Measurements from ENCODE around the gene STAT6. TPM values are rescaled to one million over a fixed set of nuclear protein-coding genes. Genes with fewer than 3 reads are reported as not detected.

STAT6 gene
- total and polyA plus RNA-seq, 4 experiments from 2014 or later: 78.4 to 424 (median 245) TPM

GRCh38 chr12:57116580-57117281 is 5.6 kb upstream of the STAT6 start:
- no peak overlapping the region for H3K4me3 Mint-ChIP-seq
- intact Hi-C loops (cut with micrococcal nuclease): no loop called here
- ChIA-PET CTCF (ENCODE audit: partially characterized antibody) (interaction anchor here (0.8 to 2.5 kb wide), 7 partner anchors 7 to 54 kb away, joined by 3 to 19 read pairs (median 5); partner anchors contain the start of gene LRP1), POLR2A (ENCODE audit: partially characterized antibody) (no interaction called here)
- peaks cover 0 to 4% of the 10 kb centered on the region in 2 donors for H3K36me3 Mint-ChIP-seq
- peaks cover 8 to 13% (median 11%) of the 10 kb centered on the region in 4 donors for H3K4me1 Mint-ChIP-seq
- peaks cover 0 to 5% (median 0%) of the 10 kb centered on the region in 8 donors for H3K9me3 Mint-ChIP-seq
- Histone ChIP-seq H3K4me3 (ENCODE audit: low read length in 2 of 2) (no peak overlapping the region), H3K4me1 (ENCODE audit: insufficient read depth, low read length) (peaks cover 6% of the 10 kb centered on the region), H3K9me3 (ENCODE audit: control insufficient read depth in 1 of 2, low read length in 2 of 2) (no peaks in the 10 kb centered on the region), H3K36me3 (ENCODE audit: insufficient read depth, low read length) (no peaks in the 10 kb centered on the region), H3K27me3 (ENCODE audit: insufficient read depth, low read length) (no peaks in the 10 kb centered on the region), H3K27ac (ENCODE audit: low read depth, low read length) (no peak overlapping the region)
- peaks cover 0 to 4% of the 10 kb centered on the region in 2 donors for H3K27me3 Mint-ChIP-seq
- peak overlapping the region in 4 of 7 donors; percentile 11 to 53 (median 26) for H3K27ac Mint-ChIP-seq
- no peak for DNase-seq

GRCh38 chr12:57112492-57113294 is 1.5 kb upstream of the STAT6 start:
- Histone ChIP-seq H3K9me3 (ENCODE audit: control insufficient read depth in 1 of 2, low read length in 2 of 2) (no peaks in the 10 kb centered on the region), H3K27ac (ENCODE audit: low read depth, low read length) (peak overlapping the region; percentile 93), H3K4me3 (ENCODE audit: low read length in 2 of 2) (peak overlapping the region in 1 of 2 donors; percentile 90), H3K4me1 (ENCODE audit: insufficient read depth, low read length) (peaks cover 31% of the 10 kb centered on the region), H3K36me3 (ENCODE audit: insufficient read depth, low read length) (peaks cover 7% of the 10 kb centered on the region), H3K27me3 (ENCODE audit: insufficient read depth, low read length) (no peaks in the 10 kb centered on the region)
- intact Hi-C loops (cut with micrococcal nuclease): loop anchor here (1.0 to 5.0 kb wide), 8 partner anchors 12 to 599 kb away; partner anchors contain the start of genes LRP1 and PTGES3
- Mint-ChIP-seq H3K4me1 (peaks cover 21 to 51% (median 31%) of the 10 kb centered on the region in 4 donors), H3K4me3 (peak overlapping the region; percentile 93 to 100 (median 96)), H3K27me3 (peaks cover 0 to 4% of the 10 kb centered on the region in 2 donors), H3K36me3 (peaks cover 8 to 28% of the 10 kb centered on the region in 2 donors), H3K9me3 (peaks cover 0 to 10% (median 0%) of the 10 kb centered on the region in 8 donors), H3K27ac (peak overlapping the region; percentile 94 to 100 (median 98))
- CTCF ChIA-PET (ENCODE audit: partially characterized antibody): interaction anchor here (0.5 to 9.3 kb wide), 30 partner anchors 13 to 599 kb away, joined by 3 to 458 read pairs (median 5); partner anchors contain the start of genes LRP1, MYO1A, NAB2 and NEMP1
- POLR2A ChIA-PET (ENCODE audit: partially characterized antibody): interaction anchor here (0.6 to 12.1 kb wide), 37 partner anchors 8 to 856 kb away, joined by 3 to 622 read pairs (median 5); partner anchors contain the start of genes BAZ2A, IL23A, LRP1 and NAB2
- no peak for DNase-seq

GRCh38 chr12:57110104-57111030 is 795 bp downstream of the STAT6 start:
- Histone ChIP-seq H3K27me3 (ENCODE audit: insufficient read depth, low read length) (no peaks in the 10 kb centered on the region), H3K9me3 (ENCODE audit: control insufficient read depth in 1 of 2, low read length in 2 of 2) (no peaks in the 10 kb centered on the region), H3K4me1 (ENCODE audit: insufficient read depth, low read length) (peaks cover 34% of the 10 kb centered on the region), H3K27ac (ENCODE audit: low read depth, low read length) (peak overlapping the region; percentile 93), H3K36me3 (ENCODE audit: insufficient read depth, low read length) (peaks cover 30% of the 10 kb centered on the region), H3K4me3 (ENCODE audit: low read length in 2 of 2) (peak overlapping the region; percentile 90 to 99)
- peak; percentile 46 to 92 (median 56) for DNase-seq
- peaks cover 23 to 49% of the 10 kb centered on the region in 2 donors for H3K36me3 Mint-ChIP-seq
- peak overlapping the region; percentile 93 to 100 (median 96) for H3K4me3 Mint-ChIP-seq
- intact Hi-C loops (cut with micrococcal nuclease): loop anchor here (1.0 to 5.0 kb wide), 3 partner anchors 22 to 423 kb away; partner anchors contain the start of genes NEMP1 and PTGES3
- H3K27me3 Mint-ChIP-seq: peaks cover 0 to 4% of the 10 kb centered on the region in 2 donors
- ChIA-PET POLR2A (ENCODE audit: partially characterized antibody) (interaction anchor here (0.5 to 12.1 kb wide), 21 partner anchors 14 to 1247 kb away, joined by 3 to 622 read pairs (median 15); partner anchors contain the start of genes BAZ2A, LRP1, NAB2 and NEMP1), CTCF (ENCODE audit: partially characterized antibody) (interaction anchor here (0.6 to 9.3 kb wide), 14 partner anchors 13 to 474 kb away, joined by 3 to 458 read pairs (median 8); partner anchors contain the start of genes LRP1, MYO1A, NAB2 and NACA)
- peaks cover 28 to 64% (median 38%) of the 10 kb centered on the region in 4 donors for H3K4me1 Mint-ChIP-seq
- H3K9me3 Mint-ChIP-seq: peaks cover 0 to 10% (median 0%) of the 10 kb centered on the region in 8 donors
- H3K27ac Mint-ChIP-seq: peak overlapping the region; percentile 94 to 100 (median 98)

GRCh38 chr12:57109207-57110103 is 1.7 kb downstream of the STAT6 start:
- Histone ChIP-seq H3K27ac (ENCODE audit: low read depth, low read length) (peak overlapping the region; percentile 93), H3K4me3 (ENCODE audit: low read length in 2 of 2) (peak overlapping the region; percentile 90 to 99), H3K9me3 (ENCODE audit: control insufficient read depth in 1 of 2, low read length in 2 of 2) (no peaks in the 10 kb centered on the region), H3K4me1 (ENCODE audit: insufficient read depth, low read length) (peaks cover 34% of the 10 kb centered on the region), H3K36me3 (ENCODE audit: insufficient read depth, low read length) (peaks cover 39% of the 10 kb centered on the region), H3K27me3 (ENCODE audit: insufficient read depth, low read length) (no peaks in the 10 kb centered on the region)
- peak overlapping the region; percentile 94 to 100 (median 98) for H3K27ac Mint-ChIP-seq
- no peak for DNase-seq
- peaks cover 0 to 10% (median 0%) of the 10 kb centered on the region in 8 donors for H3K9me3 Mint-ChIP-seq
- POLR2A ChIA-PET (ENCODE audit: partially characterized antibody): interaction anchor here (0.6 to 12.1 kb wide), 7 partner anchors 15 to 384 kb away, joined by 3 to 622 read pairs (median 90); partner anchors contain the start of genes NAB2, NEMP1 and ZBTB39
- intact Hi-C loops (cut with micrococcal nuclease): loop anchor here (5.0 kb wide), 1 partner anchor 422 kb away; the partner anchor contains the start of gene PTGES3
- CTCF ChIA-PET (ENCODE audit: partially characterized antibody): interaction anchor here (1.0 to 9.3 kb wide), 4 partner anchors 14 to 38 kb away, joined by 3 to 458 read pairs (median 98); partner anchors contain the start of genes LRP1, NAB2 and NEMP1
- H3K4me3 Mint-ChIP-seq: peak overlapping the region; percentile 93 to 100 (median 96)
- H3K27me3 Mint-ChIP-seq: peaks cover 0 to 4% of the 10 kb centered on the region in 2 donors
- peaks cover 27 to 57% of the 10 kb centered on the region in 2 donors for H3K36me3 Mint-ChIP-seq
- H3K4me1 Mint-ChIP-seq: peaks cover 28 to 64% (median 40%) of the 10 kb centered on the region in 4 donors

GRCh38 chr12:57107456-57108155 is 3.6 kb downstream of the STAT6 start:
- CTCF ChIA-PET (ENCODE audit: partially characterized antibody): interaction anchor here (1.2 to 9.3 kb wide), 6 partner anchors 11 to 72 kb away, joined by 3 to 458 read pairs (median 46); partner anchors contain the start of genes LRP1, NAB2 and NEMP1
- H3K4me1 ChIP-seq (ENCODE audit: insufficient read depth, low read length): peaks cover 32% of the 10 kb centered on the region
- no peaks in the 10 kb centered on the region for H3K27me3 ChIP-seq (ENCODE audit: insufficient read depth, low read length)
- POLR2A ChIA-PET (ENCODE audit: partially characterized antibody): interaction anchor here (5.3 to 12.1 kb wide), 2 partner anchors 13 to 27 kb away, joined by 284 to 622 read pairs; partner anchors contain the start of genes NAB2 and NEMP1
- peaks cover 0 to 10% (median 0%) of the 10 kb centered on the region in 8 donors for H3K9me3 Mint-ChIP-seq
- H3K36me3 ChIP-seq (ENCODE audit: insufficient read depth, low read length): peaks cover 47% of the 10 kb centered on the region
- H3K4me1 Mint-ChIP-seq: peaks cover 27 to 60% (median 38%) of the 10 kb centered on the region in 4 donors
- H3K27me3 Mint-ChIP-seq: peaks cover 0 to 4% of the 10 kb centered on the region in 2 donors
- no peaks in the 10 kb centered on the region for H3K9me3 ChIP-seq (ENCODE audit: control insufficient read depth in 1 of 2, low read length in 2 of 2)
- peak overlapping the region in 6 of 7 donors; percentile 70 to 94 (median 86) for H3K27ac Mint-ChIP-seq
- DNase-seq: no peak
- no peak overlapping the region for H3K4me3 ChIP-seq (ENCODE audit: low read length in 2 of 2)
- intact Hi-C loops (cut with micrococcal nuclease): no loop called here
- peak overlapping the region in 7 of 8 donors; percentile 21 to 62 (median 51) for H3K4me3 Mint-ChIP-seq
- H3K36me3 Mint-ChIP-seq: peaks cover 27 to 65% of the 10 kb centered on the region in 2 donors
- H3K27ac ChIP-seq (ENCODE audit: low read depth, low read length): no peak overlapping the region
